RWPE2 (cell line): Measurements from ENCODE around the gene HSD17B8.

Experiments used
- ATAC-seq: fragments of 200-7000 bp; cut with Tn5 transposase; 3 replicates; pipeline ENCODE4 v1.9.1; 2021; ENCODE audit warnings: low read depth
- DNase-seq: peaks from one replicate; pipeline ENCODE4 v3.0.0-alpha.2; 2020; ENCODE audit warnings: low spot score
- H3K27ac ChIP-seq: fragments of 450-650 bp; 2 replicates; pipeline ENCODE4 v1.5.1; 2017; ENCODE audit warnings: mild to moderate bottlenecking; ENCODE audit not compliant: poor library complexity, severe bottlenecking
- H3K27me3 ChIP-seq: fragments of 250-450 bp; sonication (Bioruptor Pico); 2 replicates; pipeline ENCODE4 v1.5.1; 2021; ENCODE audit warnings: mild to moderate bottlenecking, moderate library complexity; ENCODE audit not compliant: insufficient read depth, poor library complexity, severe bottlenecking
- H3K36me3 ChIP-seq: fragments of 250-450 bp; sonication (Bioruptor Pico); 2 replicates; pipeline ENCODE4 v1.5.1; 2020; ENCODE audit warnings: low read depth, mild to moderate bottlenecking, moderate library complexity
- H3K4me1 ChIP-seq: fragments of 250-450 bp; sonication (Bioruptor Pico); 2 replicates; pipeline ENCODE4 v1.5.1; 2021; ENCODE audit warnings: mild to moderate bottlenecking, moderate library complexity; ENCODE audit not compliant: insufficient read depth, poor library complexity, severe bottlenecking
- H3K4me3 ChIP-seq: fragments of 250-450 bp; sonication (Bioruptor Pico); 2 replicates; pipeline ENCODE4 v1.5.1; 2021; ENCODE audit warnings: mild to moderate bottlenecking, moderate library complexity; ENCODE audit not compliant: severe bottlenecking
- H3K9me3 ChIP-seq: fragments of 250-450 bp; sonication (Bioruptor Pico); 2 replicates; pipeline ENCODE4 v1.5.1; 2021; ENCODE audit warnings: mild to moderate bottlenecking, moderate library complexity; ENCODE audit not compliant: severe bottlenecking
- CTCF ChIP-seq: fragments of 450-650 bp; IDR thresholded peaks from one replicate; pipeline ENCODE4 v1.5.1; 2017; ENCODE audit warnings: mild to moderate bottlenecking, moderate library complexity; ENCODE audit not compliant: poor library complexity, severe bottlenecking

The HSD17B8 gene

DNA sequence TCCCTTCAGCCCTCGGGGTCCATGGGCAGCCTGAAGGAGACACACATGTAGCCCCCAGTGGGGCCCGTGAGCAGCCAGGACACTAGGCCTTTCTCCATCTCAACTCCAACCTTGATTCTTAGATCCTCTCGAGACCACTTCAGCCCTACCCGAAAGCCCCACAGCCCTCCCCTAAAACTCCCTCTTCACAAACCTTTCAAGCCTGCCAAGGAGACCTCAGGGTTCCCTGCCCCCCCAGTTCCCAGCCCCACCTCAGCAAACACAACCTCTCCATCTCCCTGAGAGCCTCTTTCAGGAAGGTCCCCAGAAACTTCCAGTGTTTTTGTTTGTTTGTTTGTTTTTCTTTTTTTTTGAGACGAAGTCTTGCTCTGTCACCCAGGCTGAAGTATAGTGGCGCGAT is 23.3 kb upstream of the HSD17B8 start:
- no peak for ATAC-seq

DNA sequence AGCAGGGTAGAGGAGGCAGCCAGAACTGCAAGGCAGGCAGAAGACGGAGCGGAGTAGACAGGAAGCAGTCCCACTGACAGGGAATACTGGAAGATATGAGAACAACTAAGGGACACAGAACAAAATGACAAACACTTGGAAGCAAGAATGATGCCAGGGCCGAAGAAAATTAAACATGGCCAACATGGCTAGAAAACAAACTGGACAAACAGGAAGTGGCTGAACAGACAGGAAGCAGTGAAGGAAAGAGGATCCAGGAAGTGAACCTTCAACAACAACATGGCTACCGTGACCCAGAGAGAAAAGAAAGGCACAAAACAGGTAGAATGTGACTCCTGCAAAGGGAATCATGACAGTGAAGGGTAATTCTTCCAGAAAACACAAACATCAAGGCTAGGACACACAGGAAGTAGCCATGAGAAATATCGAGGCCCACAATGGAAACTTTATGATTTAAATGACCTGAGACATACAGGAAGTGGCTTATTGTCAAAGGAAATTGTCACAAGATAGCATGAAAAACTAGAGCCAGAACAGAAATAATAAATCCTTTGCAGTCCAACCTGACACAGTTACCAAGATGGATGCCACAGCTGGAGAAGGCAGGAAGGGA is 21.3 kb upstream of the HSD17B8 start:
- ATAC-seq (no peak), DNase-seq (no peak)
- Histone ChIP-seq H3K4me1 (no peaks in the 10 kb centered on the region), H3K36me3 (no peaks in the 10 kb centered on the region), H3K27ac (no peak overlapping the region), H3K27me3 (no peaks in the 10 kb centered on the region), H3K9me3 (no peaks in the 10 kb centered on the region), H3K4me3 (no peak overlapping the region)
- TF ChIP-seq CTCF = no peak

More for the DNA sequence above, 23.3 kb upstream of the HSD17B8 start:
- no peak for TF ChIP-seq CTCF
- Histone ChIP-seq H3K4me3 (no peak overlapping the region), H3K36me3 (no peaks in the 10 kb centered on the region), H3K27me3 (no peaks in the 10 kb centered on the region), H3K9me3 (no peaks in the 10 kb centered on the region), H3K27ac (no peak overlapping the region), H3K4me1 (no peaks in the 10 kb centered on the region)
- DNase-seq = no peak

GRCh38 chr6:33185190-33185589 is 19.3 kb upstream of the HSD17B8 start:
- Histone ChIP-seq H3K27me3 (no peaks in the 10 kb centered on the region), H3K9me3 (no peaks in the 10 kb centered on the region), H3K36me3 (no peaks in the 10 kb centered on the region), H3K4me1 (no peaks in the 10 kb centered on the region), H3K4me3 (no peak overlapping the region), H3K27ac (no peak overlapping the region)
- ATAC-seq (no peak), DNase-seq (no peak)
- no peak for TF ChIP-seq CTCF

- no peaks in the 10 kb centered on the region for H3K27me3 ChIP-seq
- H3K4me1 ChIP-seq = no peaks in the 10 kb centered on the region
- TF ChIP-seq CTCF = no peak
- no peak overlapping the region for H3K27ac ChIP-seq
- ATAC-seq = no peak
- H3K4me3 ChIP-seq = no peak overlapping the region
- no peak for DNase-seq
- H3K9me3 ChIP-seq = no peaks in the 10 kb centered on the region
- no peaks in the 10 kb centered on the region for H3K36me3 ChIP-seq
Measured at GRCh38 chr6:33185654-33186187, 18.7 kb upstream of the HSD17B8 start.

GRCh38 chr6:33187809-33188208 is 16.6 kb upstream of the HSD17B8 start:
- no peaks in the 10 kb centered on the region for H3K4me1 ChIP-seq
- H3K36me3 ChIP-seq = no peaks in the 10 kb centered on the region
- H3K27ac ChIP-seq = no peak overlapping the region
- DNase-seq = no peak
- H3K9me3 ChIP-seq = no peaks in the 10 kb centered on the region
- TF ChIP-seq CTCF = no peak
- no peak for ATAC-seq
- no peak overlapping the region for H3K4me3 ChIP-seq
- H3K27me3 ChIP-seq = peaks cover 8% of the 10 kb centered on the region
